ENCODE results near the gene CAND2. TPM values are rescaled to one million over a fixed set of nuclear protein-coding genes. Genes with fewer than 3 reads are reported as not detected.
"Not testable (repeated sequence)": the region's sequence is repeated elsewhere in the genome, so short reads cannot be mapped to it uniquely, and the experiment has no call there.

CAND2 gene
- total RNA-seq, 1 experiment from 2014 or later = 2.8 TPM

GRCh38 chr3:12771236-12771635, 25.2 kb upstream of the CAND2 start:
- DNase-seq (ENCODE audit: low spot score) = no peak

- DNase-seq (ENCODE audit: low spot score) = no peak
Measured at GRCh38 chr3:12772462-12772861, 24.0 kb upstream of the CAND2 start.

GRCh38 chr3:12773030-12773709, 23.3 kb upstream of the CAND2 start:
- DNase-seq (ENCODE audit: low spot score) = no peak

GRCh38 chr3:12773710-12774086, 22.8 kb upstream of the CAND2 start:
- DNase-seq (ENCODE audit: low spot score) = no peak

GRCh38 chr3:12774619-12775018, 21.9 kb upstream of the CAND2 start:
- DNase-seq (ENCODE audit: low spot score) = no peak

- DNase-seq (ENCODE audit: low spot score) = no peak
Measured at GRCh38 chr3:12775226-12775625, 21.3 kb upstream of the CAND2 start.

- DNase-seq (ENCODE audit: low spot score) = not testable (repeated sequence)
Measured at GRCh38 chr3:12775970-12776369, 20.5 kb upstream of the CAND2 start.

- DNase-seq (ENCODE audit: low spot score) = no peak
Measured at GRCh38 chr3:12777171-12777570, 19.3 kb upstream of the CAND2 start.

- DNase-seq (ENCODE audit: low spot score) = no peak
Measured at GRCh38 chr3:12780751-12781150, 15.7 kb upstream of the CAND2 start.

GRCh38 chr3:12782172-12782815, 14.2 kb upstream of the CAND2 start:
- DNase-seq (ENCODE audit: low spot score) = no peak

- no peak for DNase-seq (ENCODE audit: low spot score)
Measured at GRCh38 chr3:12785096-12785495, 11.4 kb upstream of the CAND2 start.

GRCh38 chr3:12787346-12787745, 9.1 kb upstream of the CAND2 start:
- not testable (repeated sequence) for DNase-seq (ENCODE audit: low spot score)

GRCh38 chr3:12787967-12788690, 8.4 kb upstream of the CAND2 start:
- not testable (repeated sequence) for DNase-seq (ENCODE audit: low spot score)

- DNase-seq (ENCODE audit: low spot score) = no peak
Measured at GRCh38 chr3:12791430-12791829, 5.0 kb upstream of the CAND2 start.

- no peak for DNase-seq (ENCODE audit: low spot score)
Measured at GRCh38 chr3:12793701-12794100, 2.8 kb upstream of the CAND2 start.

GRCh38 chr3:12797124-12797891, 828 bp downstream of the CAND2 start:
- DNase-seq (ENCODE audit: low spot score) = no peak

- no peak for DNase-seq (ENCODE audit: low spot score)
Measured at GRCh38 chr3:12797892-12798558, 1.5 kb downstream of the CAND2 start.

- DNase-seq (ENCODE audit: low spot score) = no peak
Measured at GRCh38 chr3:12798559-12799179, 2.2 kb downstream of the CAND2 start.

- no peak for DNase-seq (ENCODE audit: low spot score)
Measured at GRCh38 chr3:12799525-12800440, 3.3 kb downstream of the CAND2 start.

- DNase-seq (ENCODE audit: low spot score) = no peak
Measured at GRCh38 chr3:12803371-12803770, 6.9 kb downstream of the CAND2 start.
